HG02678 (cell line): ENCODE measurements around the gene CPLX1.
"Not testable (repeated sequence)": the region's sequence is repeated elsewhere in the genome, so short reads cannot be mapped to it uniquely, and the experiment has no call there.

Experiments used
- ATAC-seq: cut with Tn5 transposase; IDR thresholded peaks from one replicate; pipeline ENCODE4 v1.9.1; 2021; ENCODE audit warnings: mild to moderate bottlenecking, moderate library complexity; ENCODE audit not compliant: unreplicated experiment

Gene CPLX1

DNA sequence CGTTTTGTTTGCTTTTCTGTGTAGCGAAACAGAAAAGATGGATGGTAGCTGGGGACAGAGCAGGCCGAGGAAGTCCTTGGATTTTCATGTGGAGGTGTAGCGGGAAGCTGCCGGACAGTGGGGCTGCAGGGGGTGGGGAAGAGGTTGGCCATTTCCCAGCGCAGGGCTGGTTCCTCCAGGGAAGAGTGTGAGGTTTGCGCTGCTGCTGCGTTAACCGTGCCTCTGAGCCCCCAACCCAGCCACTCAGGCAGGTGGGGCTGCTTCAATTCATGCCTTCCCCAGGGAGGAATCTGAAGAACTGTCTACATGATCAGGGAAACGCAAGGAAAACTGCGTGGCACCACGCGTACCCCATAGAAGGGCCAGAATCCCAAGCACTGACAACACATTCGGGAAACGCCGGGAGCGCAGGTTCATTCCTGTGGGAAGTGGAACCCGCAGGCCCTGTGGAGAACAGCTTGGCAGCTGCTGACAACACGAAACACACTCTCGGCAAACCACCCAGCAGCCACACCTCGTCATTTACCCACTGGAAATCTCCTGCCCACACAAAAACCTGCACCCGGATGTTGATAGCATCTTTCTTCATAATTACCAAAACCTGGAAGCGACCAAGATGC lies 62.6 kb downstream of the CPLX1 start:
- no peak for ATAC-seq

GRCh38 chr4:762211-763190 lies 63.4 kb downstream of the CPLX1 start:
- ATAC-seq = no peak

GRCh38 chr4:761739-762138 lies 64.2 kb downstream of the CPLX1 start:
- no peak for ATAC-seq

DNA sequence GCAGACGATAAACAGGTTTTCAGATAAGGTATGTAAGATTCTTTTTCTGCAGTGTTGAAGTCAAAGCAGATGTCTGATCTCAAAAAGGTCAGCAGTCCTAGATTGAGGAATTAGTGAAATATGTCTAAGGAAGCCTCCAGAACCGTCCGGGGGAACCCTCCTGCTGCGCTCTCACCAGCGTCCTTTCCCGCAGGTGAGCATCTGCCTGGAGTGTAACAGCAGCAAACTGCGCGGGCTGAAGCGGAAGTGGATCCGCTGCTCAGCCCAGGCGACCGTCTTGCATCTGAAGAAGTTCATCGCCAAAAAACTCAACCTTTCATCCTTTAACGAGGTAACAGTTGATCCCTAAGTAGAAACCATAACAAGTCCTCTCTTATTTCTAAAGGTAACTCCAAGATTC lies 64.8 kb downstream of the CPLX1 start:
- no peak for ATAC-seq

- no peak for ATAC-seq
These were observed 65.3 kb downstream of the CPLX1 start for GRCh38 chr4:760616-761015.

DNA sequence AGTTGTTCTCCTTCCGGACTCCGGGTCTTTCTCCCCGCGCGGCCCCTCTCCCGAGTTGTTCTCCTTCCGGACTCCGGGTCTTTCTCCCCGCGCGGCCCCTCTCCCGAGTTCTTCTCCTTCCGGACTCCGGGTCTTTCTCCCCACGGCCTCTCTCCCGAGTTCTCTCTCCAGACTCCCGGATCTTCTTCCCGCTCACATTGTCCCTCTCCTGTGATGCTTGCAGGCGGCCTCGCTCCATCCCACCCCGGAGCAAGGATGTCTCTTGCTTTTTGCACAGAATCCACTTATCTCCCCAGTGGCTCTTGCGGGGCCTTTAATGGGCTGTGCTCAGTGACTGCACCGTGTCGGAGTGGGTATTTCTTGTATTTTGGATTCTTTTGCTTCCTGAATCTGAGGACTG lies 66.1 kb downstream of the CPLX1 start:
- ATAC-seq = not testable (repeated sequence)

GRCh38 chr4:757111-757510 lies 68.8 kb downstream of the CPLX1 start:
- no peak for ATAC-seq

- ATAC-seq = no peak
These were observed 71.5 kb downstream of the CPLX1 start for GRCh38 chr4:754221-755120.

DNA sequence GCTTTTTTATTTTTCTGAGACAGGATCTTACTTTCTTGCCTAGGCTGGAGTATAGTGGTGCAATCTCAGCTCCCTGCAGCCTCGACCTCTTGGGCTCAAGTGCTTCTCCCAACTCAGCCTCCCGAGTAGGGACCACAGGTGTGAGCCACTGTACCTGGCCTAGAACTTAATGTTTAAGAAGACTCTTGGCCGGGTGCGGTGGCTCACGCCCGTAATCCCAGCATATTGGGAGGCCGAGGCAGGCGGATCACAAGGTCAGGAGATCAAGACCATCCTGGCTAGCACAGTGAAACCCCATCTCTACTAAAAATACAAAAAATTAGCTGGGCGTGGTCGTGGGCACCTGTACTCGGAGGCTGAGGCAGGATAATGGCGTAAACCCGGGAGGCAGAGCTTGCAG lies 72.7 kb downstream of the CPLX1 start:
- ATAC-seq = not testable (repeated sequence)

DNA sequence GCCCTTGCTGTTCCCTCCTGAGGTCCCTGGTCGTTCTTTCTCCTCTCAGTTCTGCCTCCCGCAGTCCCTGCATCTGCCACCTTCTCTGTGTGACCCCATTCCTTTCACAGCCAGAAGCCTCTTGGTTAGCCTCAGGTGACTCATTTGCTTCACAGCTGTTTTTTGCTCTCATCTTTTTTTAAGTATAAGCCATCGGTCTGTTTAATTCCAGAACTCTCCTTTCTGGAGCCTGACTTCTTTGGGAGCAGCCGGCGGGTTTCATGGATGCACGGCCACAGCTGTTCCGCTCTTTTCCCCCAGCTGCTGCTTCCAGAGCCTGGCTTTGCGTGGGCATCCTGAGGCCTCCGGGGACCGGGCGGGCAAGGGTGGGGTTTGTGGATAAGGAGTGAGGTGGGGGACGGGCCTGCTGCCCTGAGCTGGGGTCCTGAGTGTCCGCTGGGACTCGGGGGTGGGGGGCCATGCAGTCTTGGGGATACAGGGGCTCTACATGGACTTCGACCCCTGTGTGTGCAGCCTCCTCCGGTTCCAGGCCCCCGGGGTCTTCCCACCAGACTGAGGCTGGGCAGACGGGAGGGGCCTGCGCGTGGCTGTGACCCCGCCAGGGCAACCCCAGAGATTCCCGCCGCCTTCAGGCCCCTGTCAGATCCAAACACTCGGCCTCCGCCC lies 73.6 kb downstream of the CPLX1 start:
- no peak for ATAC-seq

DNA sequence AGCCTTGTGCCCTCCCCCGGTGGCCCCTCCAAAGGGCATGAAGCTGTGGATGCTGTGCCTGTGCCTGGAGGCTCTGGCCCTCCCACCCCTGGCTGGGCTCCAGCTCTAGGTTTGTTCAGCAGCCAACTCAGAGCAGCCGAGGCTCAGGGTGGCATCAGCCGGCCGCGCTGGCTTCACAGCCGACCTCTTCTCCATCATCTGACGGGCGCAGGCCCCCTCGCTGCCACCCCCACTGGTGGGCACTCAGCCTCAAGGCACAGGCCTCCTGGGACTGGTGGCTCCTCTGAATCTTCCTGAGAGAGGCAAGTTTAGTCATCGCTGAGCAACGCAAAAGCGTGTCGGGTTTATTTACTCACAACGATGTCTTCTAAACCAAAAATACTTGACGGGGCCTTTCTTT lies 74.3 kb downstream of the CPLX1 start:
- ATAC-seq = no peak

DNA sequence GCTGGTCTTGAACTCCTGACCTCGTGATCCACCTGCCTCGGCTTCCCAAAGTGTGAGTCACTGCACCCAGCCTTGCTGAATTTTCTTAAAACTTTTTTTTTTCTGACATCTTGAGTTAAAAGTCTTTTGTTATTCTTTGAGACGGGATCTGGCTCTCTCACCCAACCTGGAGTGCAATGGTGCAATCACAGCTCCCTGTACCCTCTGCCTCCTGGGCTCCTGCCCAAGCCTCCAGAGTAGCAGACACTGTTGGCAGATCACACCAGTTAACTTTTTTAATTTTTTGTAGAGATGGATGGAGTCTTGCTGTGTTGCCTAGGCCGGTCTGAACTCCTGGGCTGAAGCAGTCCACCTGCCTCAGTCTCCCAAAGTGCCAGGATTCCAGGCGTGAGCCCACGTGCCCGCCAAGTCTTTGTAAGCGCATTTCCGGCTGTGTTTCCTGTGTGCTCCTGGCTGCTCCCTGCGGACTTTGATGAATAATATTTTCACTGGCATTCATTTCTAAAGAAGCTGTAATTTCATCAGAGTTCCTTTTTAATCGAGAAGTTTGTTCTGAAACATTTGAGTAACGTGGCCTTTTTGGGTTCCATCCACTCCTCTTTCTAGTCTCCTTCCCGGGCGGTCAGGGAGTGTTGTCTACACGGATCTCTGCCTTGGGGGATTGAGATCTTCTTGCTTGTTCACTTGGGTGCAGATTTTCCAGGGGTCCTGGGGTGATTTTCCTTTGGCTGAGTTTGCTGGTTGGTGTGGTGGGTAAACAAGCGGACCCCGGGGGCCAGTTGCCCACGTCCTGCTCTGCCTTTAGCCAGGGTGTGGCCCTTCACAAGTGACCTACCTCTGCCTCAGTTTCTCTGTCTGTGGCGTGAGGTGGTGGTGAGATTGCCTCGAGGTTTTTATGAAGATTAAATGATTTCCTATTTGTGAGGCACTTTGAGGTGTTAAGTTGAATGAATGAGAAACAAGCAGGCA lies 75.9 kb downstream of the CPLX1 start:
- ATAC-seq = no peak

DNA sequence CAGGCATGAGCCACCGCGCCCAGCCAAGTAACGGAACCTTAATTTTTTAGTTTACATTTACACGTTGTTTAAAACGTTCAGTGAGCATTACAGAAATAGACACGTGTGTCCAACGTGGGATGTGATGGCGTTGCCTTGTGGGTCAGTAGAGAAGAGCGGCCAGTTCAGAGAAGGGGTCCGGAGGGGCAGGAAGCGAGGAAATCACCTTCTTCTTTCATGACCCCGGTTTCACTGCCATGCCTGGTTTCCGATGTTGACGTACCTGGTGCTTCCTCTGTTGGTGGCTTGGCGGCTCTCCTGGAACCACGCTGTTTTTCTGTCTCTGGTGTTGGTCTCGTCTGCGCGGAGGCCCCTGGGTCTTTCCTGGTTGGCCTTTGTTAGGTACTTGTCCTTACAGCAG lies 77.5 kb downstream of the CPLX1 start:
- ATAC-seq = no peak

- ATAC-seq = no peak
These were observed 78.3 kb downstream of the CPLX1 start for GRCh38 chr4:747546-748170.

DNA sequence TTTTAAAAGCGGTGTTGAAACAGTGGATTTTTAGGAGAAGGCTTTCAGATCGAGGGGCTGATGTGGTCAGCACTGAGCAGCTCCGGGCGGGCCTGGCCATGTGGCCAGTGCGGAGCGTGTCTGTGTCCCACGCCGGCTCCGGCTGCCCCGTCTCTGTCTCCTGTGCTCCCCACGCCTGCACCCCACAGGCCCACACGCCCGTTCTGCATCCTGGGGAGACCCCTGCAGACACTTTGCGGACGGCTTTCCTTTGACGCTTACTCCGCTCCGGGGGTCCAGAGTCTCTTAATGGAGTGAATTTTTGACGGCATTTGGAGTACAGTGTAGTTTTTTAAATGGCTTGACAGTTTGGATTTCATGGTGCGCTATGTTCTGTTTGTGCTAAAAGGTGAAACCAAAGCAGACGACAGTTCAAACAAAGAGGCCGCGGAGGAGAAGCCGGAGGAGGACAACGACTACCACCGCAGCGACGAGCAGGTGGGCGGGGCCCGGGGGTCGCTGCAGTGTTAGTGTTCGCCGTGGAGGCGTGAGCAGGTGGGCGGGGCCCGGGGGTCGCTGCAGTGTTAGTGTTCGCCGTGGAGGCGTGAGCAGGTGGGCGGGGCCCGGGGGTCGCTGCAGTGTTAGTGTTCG lies 81.6 kb downstream of the CPLX1 start:
- no peak for ATAC-seq

DNA sequence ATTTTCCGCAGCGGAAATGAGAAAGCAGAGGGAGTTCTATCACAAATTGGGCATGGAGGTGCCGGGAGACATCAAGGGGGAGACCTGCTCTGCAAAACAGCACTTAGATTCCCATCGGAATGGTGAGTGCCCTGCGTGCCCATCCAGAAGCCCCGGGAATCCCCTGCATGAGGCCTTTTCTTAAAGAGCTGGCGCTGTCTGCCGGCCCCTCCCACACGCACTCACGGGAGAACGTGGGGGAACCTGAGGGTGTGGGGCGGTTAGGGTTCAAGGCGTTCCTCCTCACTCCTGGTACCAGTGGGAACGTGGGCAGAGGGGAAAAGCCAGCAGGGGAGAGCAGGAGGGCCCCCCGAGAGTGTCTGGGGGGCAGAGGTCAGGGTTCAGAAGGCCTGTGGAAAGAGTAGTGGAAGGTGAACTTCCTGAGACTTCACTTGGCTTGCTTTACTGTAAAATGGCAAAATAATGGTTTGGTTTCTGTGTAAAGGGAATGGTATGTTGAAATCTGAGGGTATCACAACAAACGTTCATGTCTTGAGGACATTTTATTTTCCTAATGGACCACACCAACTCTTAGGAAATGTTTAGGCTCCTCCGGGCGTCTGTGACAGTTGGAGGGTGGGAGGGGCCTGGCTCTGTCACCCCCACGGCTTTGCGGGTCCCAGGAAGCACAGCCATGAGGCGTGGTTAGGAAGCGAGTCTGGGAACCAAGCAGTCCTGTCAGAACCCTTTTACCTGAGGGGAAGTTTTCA lies 82.3 kb downstream of the CPLX1 start:
- no peak for ATAC-seq

DNA sequence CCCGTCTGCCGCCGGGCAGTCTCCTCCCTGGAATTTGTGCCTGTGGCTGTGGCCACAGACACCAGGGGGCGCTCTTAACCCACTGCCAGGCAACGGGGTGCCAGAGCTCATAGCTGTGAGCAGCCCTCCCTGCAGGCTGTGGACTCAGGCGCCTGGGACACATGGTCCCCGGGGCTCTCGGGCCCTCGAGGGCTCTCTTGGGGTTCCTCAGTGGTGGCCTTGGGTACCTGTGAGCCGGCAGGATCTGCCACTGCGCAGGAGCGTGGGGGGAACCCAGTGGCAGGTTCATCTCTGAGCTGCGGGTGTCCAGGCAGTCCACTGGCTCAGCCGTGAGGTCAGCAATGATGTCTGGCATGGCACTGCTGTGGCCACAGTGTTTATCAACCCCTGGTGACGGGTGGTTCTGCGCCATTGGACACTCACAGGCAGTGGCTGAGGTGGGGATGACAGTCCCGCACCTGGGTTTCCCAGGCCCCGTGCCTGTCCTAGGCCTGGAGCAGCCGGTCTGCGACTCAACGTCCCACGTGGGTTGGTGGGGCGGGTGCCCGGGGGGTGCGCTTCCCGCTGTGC lies 83.1 kb downstream of the CPLX1 start:
- peak; percentile 59 for ATAC-seq
